Kidney (tissue), 14 donors: Measurements from ENCODE around the gene GOLGA8A. TPM values are rescaled to one million over a fixed set of nuclear protein-coding genes. Genes with fewer than 3 reads are reported as not detected.

Experiments used
- DNase-seq, 5 donors: peaks; one replicate each; pipeline ENCODE4 v3.0.0-alpha.2; 2013 to 2020
- FAIRE-seq: peaks from 2 replicates; lab custom pipeline; 2012; peaks lifted over from hg19 to GRCh38; lab: Jason Lieb, UNC
- H3K27ac ChIP-seq, 2 donors: one replicate each; pipeline ENCODE4 v1.7.0; 2013; ENCODE audit warnings: low read depth in 2 of 2, low read length in 2 of 2, inconsistent platforms in 1 of 2
- H3K27me3 ChIP-seq: one replicate; pipeline ENCODE4 v1.7.1; 2013; ENCODE audit warnings: low read length, inconsistent platforms; ENCODE audit not compliant: control insufficient read depth, insufficient read depth
- H3K36me3 ChIP-seq, 3 donors: one replicate each; pipeline versions ENCODE4 v1.7.0 to v1.7.1; 2013; ENCODE audit warnings: low read length in 3 of 3, control low read depth in 1 of 3, inconsistent platforms in 1 of 3; ENCODE audit not compliant: insufficient read depth in 3 of 3, control insufficient read depth in 2 of 3
- H3K4me1 ChIP-seq, 3 donors: one replicate each; pipeline versions ENCODE4 v1.7.0 to v1.7.1; 2013; ENCODE audit warnings: low read length in 3 of 3, inconsistent platforms in 1 of 3, low read depth in 1 of 3; ENCODE audit not compliant: control insufficient read depth in 2 of 3, insufficient read depth in 2 of 3
- H3K4me3 ChIP-seq, 3 donors: one replicate each; pipeline versions ENCODE4 v1.7.0 to v1.8.1; 2013; ENCODE audit warnings: low read length in 3 of 3, control low read depth in 1 of 3, inconsistent platforms in 1 of 3
- H3K9ac ChIP-seq, 3 donors: one replicate each; pipeline versions ENCODE4 v1.7.0 to v1.7.1; 2013; ENCODE audit warnings: low read length in 3 of 3, control low read depth in 1 of 3, inconsistent platforms in 1 of 3
- H3K9me3 ChIP-seq, 3 donors: one replicate each; pipeline versions ENCODE4 v1.7.0 to v1.7.1; 2013; ENCODE audit warnings: low read length in 3 of 3, control low read depth in 1 of 3, inconsistent platforms in 1 of 3; ENCODE audit not compliant: control insufficient read depth in 2 of 3, insufficient read depth in 1 of 3
- CTCF ChIP-seq: IDR thresholded peaks from 3 replicates; pipeline ENCODE4 v1.5.1; 2012; ENCODE audit warnings: mild to moderate bottlenecking, moderate library complexity, borderline replicate concordance; ENCODE audit not compliant: insufficient read depth; ENCODE audit errors: extremely low read depth
- intact Hi-C: fragments of 100-400 bp; cut with DNase I; formaldehyde crosslinking; loops from one replicate; pipeline ENCODE4 v1.11.1; 2022
- polyA plus RNA-seq: library from polyadenylated mRNA; stranded (reverse); fragments of 350-450 nt; fragmentation: Illumina TruSeq; extraction: RNeasy Lipid Tissue Mini Kit (QIAGEN cat#74804); gene quantifications from one replicate; pipeline ENCODE4 v1.2.3, GENCODE V29; 2014; ENCODE audit warnings: low read depth, low replicate concordance; ENCODE audit not compliant: insufficient read depth
- total RNA-seq: library from RNA; stranded (reverse); fragmentation: NEBNext Ultra II Directional; extraction: Animal tissue kit (Norgen Biotek cat#: 25700); gene quantifications from one replicate; pipeline ENCODE4 v1.2.1, GENCODE V29; 2021
- donor health status: control.
- donor health status: control.
- donor health status: control.
- donor health status: control.
- donor health status: control.
- donor health status: DM: yes; HTN: yes; CAD: no.
- donor health status: Normal renal cell carcinoma (clear cell type).

The GOLGA8A gene
- total and polyA plus RNA-seq, 2 donors from 2014 or later: 18.8 to 36.1 TPM

GRCh38 chr15:34473840-34474239 lies 36.2 kb upstream of the GOLGA8A start:
- intact Hi-C loops: no loop called here
- DNase-seq (no peak), FAIRE-seq (no peak)
- H3K36me3 ChIP-seq: no peaks in the 10 kb centered on the region
- H3K27me3 ChIP-seq: no peaks in the 10 kb centered on the region
- no peaks in the 10 kb centered on the region for H3K4me1 ChIP-seq
- no peak overlapping the region for H3K27ac ChIP-seq
- TF ChIP-seq CTCF: no peak
- H3K9me3 ChIP-seq: no peaks in the 10 kb centered on the region
- no peak overlapping the region for H3K9ac ChIP-seq
- no peak overlapping the region for H3K4me3 ChIP-seq

- H3K4me1 ChIP-seq: no peaks in the 10 kb centered on the region
- DNase-seq (no peak), FAIRE-seq (no peak)
- no peak overlapping the region for H3K9ac ChIP-seq
- no peaks in the 10 kb centered on the region for H3K36me3 ChIP-seq
- intact Hi-C loops: no loop called here
- no peaks in the 10 kb centered on the region for H3K27me3 ChIP-seq
- no peak overlapping the region for H3K4me3 ChIP-seq
- no peak overlapping the region for H3K27ac ChIP-seq
- H3K9me3 ChIP-seq: no peaks in the 10 kb centered on the region
- no peak for TF ChIP-seq CTCF
Measured at GRCh38 chr15:34472947-34473346, 35.3 kb upstream of the GOLGA8A start.

GRCh38 chr15:34470892-34471291 lies 33.3 kb upstream of the GOLGA8A start:
- Histone ChIP-seq H3K9me3 (no peaks in the 10 kb centered on the region), H3K4me1 (no peaks in the 10 kb centered on the region), H3K9ac (no peak overlapping the region), H3K36me3 (no peaks in the 10 kb centered on the region), H3K27ac (no peak overlapping the region), H3K27me3 (no peaks in the 10 kb centered on the region), H3K4me3 (no peak overlapping the region)
- TF ChIP-seq CTCF: no peak
- FAIRE-seq: no peak
- DNase-seq: no peak
- intact Hi-C loops: no loop called here

GRCh38 chr15:34470091-34470490 lies 32.5 kb upstream of the GOLGA8A start:
- Histone ChIP-seq H3K4me1 (no peaks in the 10 kb centered on the region), H3K9me3 (no peaks in the 10 kb centered on the region), H3K36me3 (no peaks in the 10 kb centered on the region), H3K4me3 (no peak overlapping the region), H3K9ac (no peak overlapping the region), H3K27me3 (no peaks in the 10 kb centered on the region), H3K27ac (no peak overlapping the region)
- TF ChIP-seq CTCF: no peak
- intact Hi-C loops: no loop called here
- no peak for DNase-seq
- no peak for FAIRE-seq
